Neural cell (in vitro differentiated cells): ENCODE results near the gene PCGF3. TPM values are rescaled to one million over a fixed set of nuclear protein-coding genes. Genes with fewer than 3 reads are reported as not detected.

Experiments
- H2AFZ ChIP-seq: fragments of 200-600, 300-800 bp; sonication (generic), shearing (Covaris generic); 2 replicates; pipeline ENCODE4 v1.6.0; 2014; ENCODE audit warnings: low read depth, mild to moderate bottlenecking, antibody characterized with exemption, low read length, moderate library complexity
- H3F3A ChIP-seq: fragments of 200-600 bp; shearing (Covaris generic); 2 replicates; pipeline ENCODE4 v1.6.1; 2016; ENCODE audit warnings: mild to moderate bottlenecking, moderate library complexity, mixed read lengths, antibody characterized with exemption, low read length; ENCODE audit not compliant: insufficient read depth, poor library complexity, severe bottlenecking
- H3K27ac ChIP-seq: fragments of 200-600, 300-800 bp; sonication (generic), shearing (Covaris generic); 2 replicates; pipeline ENCODE4 v1.5.1; 2014; ENCODE audit warnings: mild to moderate bottlenecking, low read length, moderate library complexity
- H3K27me3 ChIP-seq: fragments of 300-800, 200-600 bp; sonication (generic), shearing (Covaris generic); 2 replicates; pipeline ENCODE4 v1.6.0; 2014; ENCODE audit warnings: mild to moderate bottlenecking, low read depth, low read length, moderate library complexity; ENCODE audit not compliant: insufficient read depth
- H3K36me3 ChIP-seq: fragments of 300-800, 200-600 bp; sonication (generic), shearing (Covaris generic); 2 replicates; pipeline ENCODE4 v1.5.1; 2014; ENCODE audit warnings: mild to moderate bottlenecking, antibody characterized with exemption, low read length, moderate library complexity; ENCODE audit not compliant: insufficient read depth
- H3K4me2 ChIP-seq: fragments of 300-800, 200-600 bp; sonication (generic), shearing (Covaris generic); 2 replicates; pipeline ENCODE4 v1.6.0; 2014; ENCODE audit warnings: mild to moderate bottlenecking, low read length
- H3K4me3 ChIP-seq: fragments of 300-800, 200-600 bp; sonication (generic), shearing (Covaris generic); 2 replicates; pipeline ENCODE4 v1.5.1; 2014; ENCODE audit warnings: mild to moderate bottlenecking, low read length, moderate library complexity
- H3K79me2 ChIP-seq: fragments of 200-600 bp; shearing (Covaris generic); replicated peaks from 2 replicates; pipeline ENCODE4 v1.6.0; 2014; ENCODE audit warnings: mild to moderate bottlenecking, low read length, moderate library complexity; ENCODE audit not compliant: insufficient read depth
- H3K9ac ChIP-seq: fragments of 300-800, 200-600 bp; sonication (generic), shearing (Covaris generic); 2 replicates; pipeline ENCODE4 v1.6.1; 2016; ENCODE audit warnings: mild to moderate bottlenecking, low read length, mixed read lengths
- H3K9me2 ChIP-seq: fragments of 200-600 bp; shearing (Covaris generic); 2 replicates; pipeline ENCODE4 v1.6.1; 2016; ENCODE audit warnings: mild to moderate bottlenecking, low read length, mixed read lengths; ENCODE audit not compliant: insufficient read depth
- H3K9me3 ChIP-seq: fragments of 200-600, 300-800 bp; sonication (generic), shearing (Covaris generic); 2 replicates; pipeline ENCODE4 v1.6.1; 2016; ENCODE audit warnings: mild to moderate bottlenecking, mixed run types, low read length, moderate library complexity, mixed read lengths
- H4K20me1 ChIP-seq: fragments of 200-600 bp; shearing (Covaris generic); 2 replicates; pipeline ENCODE4 v1.6.1; 2016; ENCODE audit warnings: mild to moderate bottlenecking, mixed run types; ENCODE audit not compliant: insufficient read depth
- EP300 ChIP-seq: fragments of 450-650 bp; conservative IDR thresholded peaks from 2 replicates; pipeline ENCODE4 v1.6.1; 2014; ENCODE audit warnings: antibody characterized with exemption, mild to moderate bottlenecking, moderate library complexity; ENCODE audit not compliant: poor library complexity, severe bottlenecking
- EZH2 ChIP-seq: fragments of 200-600, 300-800 bp; shearing (Covaris generic), sonication (generic); IDR thresholded peaks from 2 replicates; pipeline ENCODE4 v1.6.1; 2014; ENCODE audit warnings: antibody characterized with exemption, low read length, borderline replicate concordance, mild to moderate bottlenecking; ENCODE audit not compliant: insufficient read depth, poor library complexity, severe bottlenecking
- MXI1 ChIP-seq: fragments of 450-650 bp; conservative IDR thresholded peaks from 2 replicates; pipeline ENCODE4 v1.6.1; 2014; ENCODE audit warnings: antibody characterized with exemption, mild to moderate bottlenecking; ENCODE audit not compliant: poor library complexity, severe bottlenecking
- POLR2AphosphoS5 ChIP-seq: IDR thresholded peaks from 2 replicates; pipeline ENCODE4 v1.6.1; 2012
- RAD21 ChIP-seq: fragments of 450-650 bp; conservative IDR thresholded peaks from 2 replicates; pipeline ENCODE4 v1.6.1; 2014; ENCODE audit warnings: antibody characterized with exemption, mild to moderate bottlenecking, moderate library complexity
- SMC3 ChIP-seq: fragments of 450-650 bp; conservative IDR thresholded peaks from 2 replicates; pipeline ENCODE4 v1.6.1; 2014; ENCODE audit warnings: antibody characterized with exemption, mild to moderate bottlenecking, moderate library complexity; ENCODE audit not compliant: poor library complexity
- TAF1 ChIP-seq: IDR thresholded peaks from 2 replicates; pipeline ENCODE4 v1.6.1; 2012; ENCODE audit warnings: low read depth
- polyA plus RNA-seq: library from polyadenylated mRNA; depleted of rRNA; stranded (reverse); fragments of >200 nt; gene quantifications from 2 replicates; pipeline ENCODE4 v1.2.3, GENCODE V29; 2014
- TF ChIP-seq, protein P1 (sequence below): IDR thresholded peaks from 2 replicates; pipeline ENCODE4 v1.6.1; 2012; ENCODE audit warnings: borderline replicate concordance
- TF ChIP-seq, protein P2 (sequence below): fragments of 450-650 bp; IDR thresholded peaks from 2 replicates; pipeline ENCODE4 v1.5.1; 2014; ENCODE audit warnings: antibody characterized with exemption, mild to moderate bottlenecking, moderate library complexity; ENCODE audit not compliant: poor library complexity, severe bottlenecking

Gene PCGF3
- polyA plus RNA-seq, 1 donor from 2014 or later: 117 TPM

DNA sequence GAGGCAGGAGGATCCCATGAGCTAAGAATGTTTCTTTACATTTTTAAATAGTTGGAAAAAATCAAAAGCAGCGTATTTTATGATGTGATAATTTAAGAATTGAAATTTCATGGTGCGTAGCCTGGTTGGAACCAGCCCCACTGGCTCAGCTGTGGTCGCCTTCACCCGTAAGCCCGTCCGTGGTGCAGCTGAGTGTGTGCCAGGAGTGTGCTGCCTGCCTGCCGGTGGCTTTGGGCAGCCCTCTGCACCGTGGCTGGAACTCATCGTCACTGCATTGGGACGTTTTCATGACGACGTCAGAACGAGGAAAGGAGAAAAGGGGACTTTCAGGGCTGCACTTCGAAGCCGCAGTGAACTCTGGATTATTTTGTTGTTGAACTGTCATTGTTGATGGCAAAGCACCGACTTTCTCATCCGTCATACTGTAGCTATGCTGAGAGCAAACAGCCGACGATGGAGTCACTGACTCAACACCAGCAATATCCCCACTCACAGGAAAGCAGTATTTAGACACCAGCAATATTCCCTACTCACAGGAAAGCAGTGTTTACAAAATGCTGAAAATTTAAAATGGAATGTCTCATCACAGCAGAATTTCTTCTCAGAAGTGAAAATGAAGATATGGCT, 35.1 kb downstream of the PCGF3 start:
- Histone ChIP-seq H3K27me3 (no peaks in the 10 kb centered on the region), H3K4me3 (no peak overlapping the region), H3K4me2 (no peak overlapping the region), H3K9ac (no peak overlapping the region), H3F3A (no peaks in the 10 kb centered on the region), H3K9me2 (no peaks in the 10 kb centered on the region), H2AFZ (no peak overlapping the region), H3K79me2 (no peaks in the 10 kb centered on the region), H3K27ac (no peak overlapping the region), H4K20me1 (no peaks in the 10 kb centered on the region), H3K9me3 (no peaks in the 10 kb centered on the region), H3K36me3 (no peaks in the 10 kb centered on the region)
- TF ChIP-seq SMC3 (no peak), POLR2AphosphoS5 (no peak), EP300 (no peak), MXI1 (no peak), EZH2 (no peak), RAD21 (no peak), TAF1 (no peak)
- TF ChIP-seq, protein P1, sequence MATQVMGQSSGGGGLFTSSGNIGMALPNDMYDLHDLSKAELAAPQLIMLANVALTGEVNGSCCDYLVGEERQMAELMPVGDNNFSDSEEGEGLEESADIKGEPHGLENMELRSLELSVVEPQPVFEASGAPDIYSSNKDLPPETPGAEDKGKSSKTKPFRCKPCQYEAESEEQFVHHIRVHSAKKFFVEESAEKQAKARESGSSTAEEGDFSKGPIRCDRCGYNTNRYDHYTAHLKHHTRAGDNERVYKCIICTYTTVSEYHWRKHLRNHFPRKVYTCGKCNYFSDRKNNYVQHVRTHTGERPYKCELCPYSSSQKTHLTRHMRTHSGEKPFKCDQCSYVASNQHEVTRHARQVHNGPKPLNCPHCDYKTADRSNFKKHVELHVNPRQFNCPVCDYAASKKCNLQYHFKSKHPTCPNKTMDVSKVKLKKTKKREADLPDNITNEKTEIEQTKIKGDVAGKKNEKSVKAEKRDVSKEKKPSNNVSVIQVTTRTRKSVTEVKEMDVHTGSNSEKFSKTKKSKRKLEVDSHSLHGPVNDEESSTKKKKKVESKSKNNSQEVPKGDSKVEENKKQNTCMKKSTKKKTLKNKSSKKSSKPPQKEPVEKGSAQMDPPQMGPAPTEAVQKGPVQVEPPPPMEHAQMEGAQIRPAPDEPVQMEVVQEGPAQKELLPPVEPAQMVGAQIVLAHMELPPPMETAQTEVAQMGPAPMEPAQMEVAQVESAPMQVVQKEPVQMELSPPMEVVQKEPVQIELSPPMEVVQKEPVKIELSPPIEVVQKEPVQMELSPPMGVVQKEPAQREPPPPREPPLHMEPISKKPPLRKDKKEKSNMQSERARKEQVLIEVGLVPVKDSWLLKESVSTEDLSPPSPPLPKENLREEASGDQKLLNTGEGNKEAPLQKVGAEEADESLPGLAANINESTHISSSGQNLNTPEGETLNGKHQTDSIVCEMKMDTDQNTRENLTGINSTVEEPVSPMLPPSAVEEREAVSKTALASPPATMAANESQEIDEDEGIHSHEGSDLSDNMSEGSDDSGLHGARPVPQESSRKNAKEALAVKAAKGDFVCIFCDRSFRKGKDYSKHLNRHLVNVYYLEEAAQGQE: no peak
- TF ChIP-seq, protein P2, sequence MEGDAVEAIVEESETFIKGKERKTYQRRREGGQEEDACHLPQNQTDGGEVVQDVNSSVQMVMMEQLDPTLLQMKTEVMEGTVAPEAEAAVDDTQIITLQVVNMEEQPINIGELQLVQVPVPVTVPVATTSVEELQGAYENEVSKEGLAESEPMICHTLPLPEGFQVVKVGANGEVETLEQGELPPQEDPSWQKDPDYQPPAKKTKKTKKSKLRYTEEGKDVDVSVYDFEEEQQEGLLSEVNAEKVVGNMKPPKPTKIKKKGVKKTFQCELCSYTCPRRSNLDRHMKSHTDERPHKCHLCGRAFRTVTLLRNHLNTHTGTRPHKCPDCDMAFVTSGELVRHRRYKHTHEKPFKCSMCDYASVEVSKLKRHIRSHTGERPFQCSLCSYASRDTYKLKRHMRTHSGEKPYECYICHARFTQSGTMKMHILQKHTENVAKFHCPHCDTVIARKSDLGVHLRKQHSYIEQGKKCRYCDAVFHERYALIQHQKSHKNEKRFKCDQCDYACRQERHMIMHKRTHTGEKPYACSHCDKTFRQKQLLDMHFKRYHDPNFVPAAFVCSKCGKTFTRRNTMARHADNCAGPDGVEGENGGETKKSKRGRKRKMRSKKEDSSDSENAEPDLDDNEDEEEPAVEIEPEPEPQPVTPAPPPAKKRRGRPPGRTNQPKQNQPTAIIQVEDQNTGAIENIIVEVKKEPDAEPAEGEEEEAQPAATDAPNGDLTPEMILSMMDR: no peak

DNA sequence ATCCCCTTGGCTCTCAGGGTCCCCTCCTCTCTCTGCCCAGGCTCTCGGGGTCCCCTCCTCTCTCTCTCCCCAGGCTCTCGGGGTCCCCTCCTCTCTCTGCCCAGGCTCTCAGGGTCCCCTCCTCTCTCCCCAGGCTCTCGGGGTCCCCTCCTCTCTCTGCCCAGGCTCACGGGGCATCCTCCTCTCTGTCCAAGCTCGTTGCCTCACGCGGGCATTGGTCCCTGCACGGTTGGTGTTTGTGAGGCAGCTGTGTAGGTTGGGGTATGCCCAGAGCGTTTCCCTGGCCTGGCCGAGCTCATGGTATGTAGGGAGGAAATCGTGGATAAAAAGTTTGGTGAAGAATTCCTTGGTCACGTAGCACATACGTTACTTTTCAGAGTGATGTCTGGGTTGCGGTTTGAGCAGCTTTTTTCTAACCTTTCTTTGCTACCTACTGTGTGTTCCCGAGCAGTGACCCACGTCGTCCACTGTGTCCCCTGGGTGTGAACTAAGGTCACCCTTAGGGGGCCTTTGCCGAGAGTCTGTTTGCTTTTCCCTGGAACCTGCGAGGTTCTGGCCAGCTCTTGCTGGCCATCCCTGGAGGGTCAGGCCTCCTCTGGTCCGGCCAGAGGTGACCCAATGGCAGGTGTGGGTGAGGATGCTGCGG, 36.6 kb downstream of the PCGF3 start:
- no peak overlapping the region for H3K4me3 ChIP-seq
- H3K9me2 ChIP-seq: no peaks in the 10 kb centered on the region
- no peaks in the 10 kb centered on the region for H3F3A ChIP-seq
- H3K79me2 ChIP-seq: no peaks in the 10 kb centered on the region
- TF ChIP-seq, protein P2: no peak
- TF ChIP-seq RAD21 (no peak), EP300 (no peak), SMC3 (no peak), MXI1 (no peak), EZH2 (no peak), POLR2AphosphoS5 (no peak), TAF1 (no peak)
- TF ChIP-seq, protein P1: no peak
- H3K9me3 ChIP-seq: no peaks in the 10 kb centered on the region
- H3K27me3 ChIP-seq: no peaks in the 10 kb centered on the region
- no peak overlapping the region for H3K4me2 ChIP-seq
- H2AFZ ChIP-seq: no peak overlapping the region
- H4K20me1 ChIP-seq: no peaks in the 10 kb centered on the region
- no peak overlapping the region for H3K27ac ChIP-seq
- H3K9ac ChIP-seq: no peak overlapping the region
- no peaks in the 10 kb centered on the region for H3K36me3 ChIP-seq
